ENCODE measurements around the gene VOPP1.
"Not testable (repeated sequence)": the region's sequence is repeated elsewhere in the genome, so short reads cannot be mapped to it uniquely, and the experiment has no call there.

The VOPP1 gene

DNA sequence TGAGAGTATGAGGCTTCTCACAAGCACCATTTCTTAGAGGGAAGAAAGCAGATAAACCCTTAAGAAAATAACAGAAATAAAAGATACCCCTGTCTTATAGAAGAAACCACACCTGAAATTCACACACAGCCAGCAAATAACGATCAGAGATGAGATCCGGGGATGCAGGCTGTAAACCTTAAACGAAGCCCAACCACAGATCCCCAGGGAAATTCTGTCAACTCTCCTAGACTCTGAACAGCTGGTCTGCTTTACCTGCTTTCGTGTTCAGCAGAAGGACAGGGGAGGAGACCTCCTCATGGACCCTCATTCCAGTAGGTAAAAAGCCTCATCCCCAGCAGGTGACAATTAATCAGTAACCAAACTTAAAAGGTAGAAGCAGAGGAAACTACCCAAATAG lies 45.0 kb downstream of the VOPP1 start:
- FAIRE-seq = no peak

DNA sequence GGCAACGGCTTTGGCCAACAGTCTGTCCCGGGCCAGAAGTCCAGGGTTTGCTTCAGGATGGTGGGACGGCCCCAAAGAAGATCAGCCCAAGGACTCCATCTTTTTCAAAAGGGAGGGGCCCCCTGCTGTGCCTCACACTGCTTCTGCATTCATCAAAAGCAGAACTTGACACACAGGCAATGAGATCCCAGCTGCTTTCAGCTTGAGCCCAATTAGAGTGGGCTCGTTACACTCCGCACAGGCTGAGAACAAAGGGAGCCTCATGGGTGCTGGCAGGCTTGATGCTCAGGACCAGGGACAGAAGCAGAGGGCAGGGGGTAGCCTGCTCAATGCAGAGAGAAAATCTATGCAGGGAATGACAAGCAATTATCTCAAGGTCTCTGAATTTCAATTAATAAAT lies 45.5 kb downstream of the VOPP1 start:
- FAIRE-seq = no peak

DNA sequence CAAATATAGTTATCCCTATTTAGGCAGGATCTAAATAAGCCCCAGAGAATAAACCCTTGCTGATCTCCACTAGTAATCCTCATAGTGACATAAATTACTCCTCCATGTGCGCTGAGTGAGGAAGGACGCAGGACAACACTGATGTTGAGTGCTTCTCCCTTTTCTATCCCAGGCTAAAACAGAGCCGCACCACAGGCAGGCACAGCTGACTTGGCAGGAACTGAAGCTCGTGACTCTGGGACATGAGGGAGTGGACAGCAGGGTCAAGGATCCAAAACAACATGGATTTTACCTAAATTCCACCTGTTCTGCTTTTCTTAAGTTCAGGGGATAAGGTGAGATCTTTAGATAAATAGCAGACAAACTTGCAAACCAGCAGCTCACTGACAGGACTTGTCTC lies 46.0 kb downstream of the VOPP1 start:
- no peak for FAIRE-seq

DNA sequence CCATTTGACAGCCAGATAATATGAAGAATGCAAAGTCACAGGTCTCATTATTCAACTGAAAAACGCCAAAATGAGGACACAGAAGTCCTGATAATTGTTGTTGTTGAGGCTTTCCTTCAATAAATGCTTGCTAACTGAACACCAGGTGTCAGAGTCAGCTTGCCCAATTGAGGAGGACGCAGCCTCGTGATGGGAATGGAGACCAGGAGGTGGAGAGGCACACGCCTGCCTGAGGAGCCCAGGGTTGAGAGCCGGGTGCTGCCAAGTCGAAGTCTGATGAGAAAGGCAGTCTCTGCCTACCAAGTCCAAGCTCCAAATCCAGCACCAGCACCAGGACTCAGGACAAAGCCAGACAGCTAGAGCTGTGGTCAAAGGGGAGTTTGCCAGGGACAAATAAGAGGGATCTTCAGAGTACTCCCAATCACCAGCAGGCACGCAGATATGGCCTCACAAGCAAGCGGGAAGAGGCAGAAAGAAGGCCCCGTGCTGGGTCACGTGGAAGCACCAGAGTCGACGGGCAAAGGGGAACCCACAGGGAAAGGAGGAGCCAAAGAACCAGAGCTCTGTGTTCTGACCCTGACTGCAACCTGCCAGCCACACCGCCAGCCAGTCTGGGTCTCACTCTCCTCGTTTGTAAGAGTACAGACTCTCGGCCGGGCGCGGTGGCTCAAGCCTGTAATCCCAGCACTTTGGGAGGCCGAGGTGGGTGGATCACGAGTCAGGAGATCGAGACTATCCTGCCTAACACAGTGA lies 47.6 kb downstream of the VOPP1 start:
- no peak for FAIRE-seq

DNA sequence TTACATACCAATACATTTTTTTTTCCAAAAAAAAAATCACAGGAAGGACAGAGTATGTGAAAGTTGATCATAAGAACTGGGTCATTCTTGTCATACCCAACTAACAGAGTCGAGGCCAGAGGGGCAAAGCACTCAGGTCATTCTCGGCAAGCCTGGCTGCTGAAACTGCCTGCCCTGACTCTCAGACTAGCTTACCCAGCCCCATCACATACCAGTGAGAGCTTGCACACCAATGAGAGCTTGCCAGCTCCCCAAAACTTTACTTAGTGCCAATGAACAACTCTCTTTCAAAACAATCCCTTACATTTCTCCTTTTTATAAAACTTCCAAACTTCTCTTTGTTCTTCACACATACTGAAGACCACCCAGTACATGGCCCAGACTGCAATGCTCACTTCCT lies 48.9 kb downstream of the VOPP1 start:
- no peak for FAIRE-seq

DNA sequence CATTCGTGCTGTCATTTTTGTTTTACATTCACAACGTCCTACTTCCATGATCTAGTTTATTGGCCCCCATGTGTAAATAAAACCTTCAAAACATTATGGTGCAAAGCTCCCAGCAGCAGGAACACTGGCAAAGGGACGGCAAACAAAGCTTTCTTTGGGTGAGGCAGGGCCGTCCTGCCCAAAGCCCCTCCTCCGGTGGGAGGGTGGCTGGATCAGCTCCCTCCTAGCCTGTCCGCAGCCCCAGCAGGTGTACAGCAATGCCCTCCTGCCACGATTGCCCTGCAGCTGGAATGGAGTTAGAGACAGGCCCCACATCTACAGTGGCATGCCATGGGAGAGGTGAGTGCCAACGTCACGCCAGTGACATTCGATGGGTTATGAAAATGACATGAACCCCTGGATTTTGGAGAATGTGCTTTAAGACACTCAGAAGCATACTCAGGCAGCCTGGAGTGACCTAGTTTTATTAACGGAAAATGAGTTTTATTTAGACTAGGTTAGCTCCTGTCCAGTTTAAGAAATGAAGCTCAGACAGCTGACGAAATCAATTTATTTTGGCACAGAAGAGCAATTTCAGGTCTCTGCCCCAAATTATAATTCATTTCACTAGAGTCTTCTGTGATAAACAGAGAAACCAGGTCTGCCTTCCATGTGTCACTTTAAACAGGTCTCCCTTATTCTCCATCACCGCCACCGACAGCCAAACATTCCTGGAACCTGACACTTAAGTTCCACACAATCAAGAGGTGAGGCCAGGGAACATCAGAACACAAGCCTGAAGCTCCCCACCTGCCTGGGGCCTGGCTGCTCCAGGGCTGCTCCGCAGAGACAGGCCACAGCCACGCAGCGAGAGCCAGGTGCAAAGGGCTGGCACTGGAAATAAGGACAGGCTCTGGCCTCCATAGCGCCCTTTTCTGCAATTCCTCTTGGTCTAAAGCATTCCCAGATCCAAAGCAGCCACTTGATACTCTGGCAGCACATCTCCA lies 50.1 kb downstream of the VOPP1 start:
- no peak for FAIRE-seq

DNA sequence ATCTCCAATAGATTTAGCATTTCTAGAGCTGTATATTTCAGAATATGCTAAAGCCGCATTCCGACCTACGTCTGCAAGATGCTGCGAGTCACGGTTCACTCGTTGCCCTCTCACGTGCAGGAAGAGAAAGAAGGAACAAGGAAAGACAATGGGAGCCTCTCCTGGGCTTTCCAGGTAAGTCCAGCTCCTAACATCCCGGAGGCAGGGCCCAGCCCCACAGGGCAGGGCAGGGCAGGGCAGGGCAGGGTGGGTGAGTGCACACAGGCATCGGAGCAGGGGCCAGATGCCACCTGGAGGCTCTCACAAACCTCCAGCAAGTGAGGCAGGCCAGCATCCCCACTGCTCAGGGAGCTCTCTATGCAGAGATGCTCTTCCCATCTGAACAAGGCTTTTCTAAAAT lies 50.8 kb downstream of the VOPP1 start:
- FAIRE-seq = no peak

DNA sequence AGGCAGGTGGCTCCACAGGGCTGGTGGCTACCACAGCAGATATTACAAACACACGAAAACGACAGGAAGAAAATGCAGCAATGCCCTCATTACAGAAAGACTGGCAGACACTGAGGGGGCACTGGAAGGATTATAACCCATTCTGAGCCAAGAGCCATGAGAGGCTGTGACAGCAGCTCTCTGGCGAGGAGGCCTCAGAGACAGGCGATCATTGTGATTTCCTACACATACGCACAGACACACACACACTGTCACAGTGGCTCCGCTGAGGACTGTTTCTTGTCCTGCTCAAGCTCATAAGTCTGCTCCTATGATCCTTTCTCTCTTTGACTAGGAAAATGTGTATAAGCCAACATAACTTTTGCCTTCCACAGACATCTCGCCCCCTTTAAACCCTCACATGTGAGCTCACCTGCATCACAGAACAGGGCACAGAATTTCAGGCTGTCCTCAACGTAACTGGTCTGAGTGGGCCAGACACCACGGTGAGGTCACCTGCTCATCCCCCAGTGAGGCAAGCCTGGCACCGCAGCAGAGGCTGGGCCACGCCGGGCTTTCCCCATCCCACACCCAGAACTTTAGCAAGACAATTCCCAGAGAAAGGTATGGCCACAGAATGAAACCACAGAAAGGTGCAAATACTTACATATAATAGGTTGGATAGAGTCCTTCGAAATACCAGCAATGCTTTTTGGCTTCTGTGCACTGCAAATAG lies 51.7 kb downstream of the VOPP1 start:
- FAIRE-seq = no peak

DNA sequence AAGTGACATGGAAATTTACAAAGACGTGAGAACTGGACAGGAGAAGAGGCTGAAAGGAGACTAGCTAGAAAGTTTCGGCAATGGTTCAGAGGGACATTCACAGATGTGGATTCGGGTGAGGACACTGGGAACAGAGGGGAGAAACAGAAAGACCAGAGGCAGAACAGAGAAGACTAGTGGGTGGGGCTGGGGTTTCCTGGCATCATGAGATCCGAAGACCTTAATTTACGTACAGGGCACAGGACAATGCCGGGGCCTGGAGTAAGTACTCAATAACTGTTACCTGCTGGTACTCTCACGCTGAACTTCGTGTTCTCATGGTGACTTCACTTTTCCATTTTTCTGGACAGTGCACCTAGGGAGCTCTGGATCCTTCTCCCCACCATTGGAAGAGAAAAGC lies 53.5 kb downstream of the VOPP1 start:
- no peak for FAIRE-seq

DNA sequence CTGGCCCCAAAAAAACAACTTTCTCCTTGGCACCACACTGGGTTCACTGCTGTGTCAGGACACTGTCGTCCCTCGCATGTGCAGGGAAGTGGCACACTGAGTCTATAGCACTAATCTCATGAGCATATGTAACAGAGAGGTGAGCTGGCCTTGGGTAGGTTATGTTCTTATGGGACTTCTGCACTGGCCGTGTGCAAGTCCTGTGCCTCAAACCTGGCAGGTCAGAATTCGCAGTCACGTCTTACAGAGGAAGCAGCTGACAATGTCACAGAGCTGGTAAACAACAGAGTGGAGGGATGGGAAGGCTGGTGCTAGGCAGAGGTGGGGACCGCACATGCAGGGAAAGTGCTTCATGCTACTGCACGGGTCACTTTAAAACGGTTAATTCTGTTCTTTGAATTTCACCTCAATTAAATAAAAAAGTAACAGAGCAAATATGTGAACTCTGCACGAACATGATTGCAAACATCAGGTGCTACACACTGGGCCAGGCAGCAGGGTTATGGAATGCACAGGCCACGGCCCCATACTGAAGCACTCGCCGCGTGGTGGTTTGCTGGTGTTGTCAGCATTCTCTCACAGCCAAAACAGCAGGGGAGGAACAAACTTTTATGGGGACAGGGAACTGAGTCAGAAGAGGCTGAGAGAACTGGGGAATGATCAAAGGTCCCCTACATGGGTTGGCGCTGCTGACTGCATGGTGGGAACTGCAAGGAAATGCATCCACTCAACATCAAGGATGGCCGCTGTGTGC lies 54.2 kb downstream of the VOPP1 start:
- no peak for FAIRE-seq

DNA sequence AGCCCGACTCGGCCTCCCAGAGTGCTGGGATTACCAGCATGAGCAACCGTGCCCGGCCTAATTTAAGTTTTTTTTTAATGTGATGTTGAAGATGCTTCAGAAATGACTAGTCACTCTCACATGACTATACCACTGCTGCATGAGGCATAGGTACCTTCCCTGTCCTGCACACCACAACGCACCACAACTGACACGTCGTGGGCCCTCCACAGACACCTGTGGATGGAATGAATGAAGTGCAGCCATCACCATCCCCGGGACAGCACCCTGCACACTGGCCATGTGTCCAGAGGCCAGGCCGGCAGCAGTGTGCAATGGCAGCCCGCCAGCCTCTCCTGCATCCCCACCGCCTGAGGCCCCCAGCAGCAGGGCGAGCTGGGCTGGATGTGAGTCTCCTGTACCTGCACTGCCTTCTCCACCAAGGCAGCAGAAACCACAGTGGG lies 55.1 kb downstream of the VOPP1 start:
- no peak for FAIRE-seq

DNA sequence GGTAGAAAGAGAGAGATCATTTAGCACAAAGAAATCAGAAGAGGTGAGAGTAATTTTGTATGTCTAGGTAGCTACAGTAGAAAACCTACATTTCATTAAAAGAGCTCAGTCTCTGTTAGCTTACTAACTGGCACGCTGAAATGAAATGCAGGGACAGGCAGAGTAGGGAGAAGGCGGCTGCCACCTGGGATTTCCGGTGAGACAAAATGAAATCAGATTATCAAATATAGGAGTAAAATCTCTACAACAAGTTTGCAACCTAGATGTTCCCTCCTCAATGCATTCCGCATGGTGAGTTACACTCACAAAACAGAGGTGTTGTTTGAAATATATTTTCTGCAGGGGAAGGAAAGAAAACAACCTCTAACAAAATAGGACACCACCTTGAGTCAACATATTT lies 55.9 kb downstream of the VOPP1 start:
- no peak for FAIRE-seq

DNA sequence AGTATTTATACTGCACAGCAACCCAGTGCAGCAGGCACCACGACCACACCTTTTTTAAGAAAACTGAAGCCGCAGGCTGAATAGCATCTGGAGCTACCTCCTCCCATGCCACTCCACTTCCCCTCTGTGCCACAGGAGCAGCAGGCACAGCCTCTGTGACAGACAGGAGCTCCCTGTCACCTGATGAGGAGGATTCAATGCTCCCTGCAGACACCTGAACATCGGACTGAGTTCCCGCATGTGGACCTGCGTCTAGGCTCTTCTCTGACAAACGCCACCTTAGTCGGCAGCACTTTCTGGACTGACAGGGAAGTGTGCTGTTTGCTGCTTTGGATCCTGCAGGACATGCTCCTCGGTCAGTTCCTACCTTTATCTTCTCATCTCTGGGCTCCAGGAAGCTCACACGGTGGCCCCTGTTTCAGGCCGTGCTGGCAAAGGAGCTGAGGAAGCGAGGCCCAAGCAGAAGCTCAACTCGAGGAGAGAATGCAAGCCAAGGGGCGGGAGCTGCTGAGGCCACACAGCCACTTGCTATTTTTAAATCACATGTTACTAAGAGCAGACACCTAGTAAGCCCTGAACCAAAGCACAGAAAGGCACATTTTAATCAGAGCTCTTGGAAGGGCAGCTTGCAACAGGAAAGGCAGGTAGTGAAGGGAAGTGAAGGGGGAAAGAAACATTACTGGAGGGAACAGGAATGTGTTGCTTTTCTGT lies 56.6 kb downstream of the VOPP1 start:
- FAIRE-seq = no peak

DNA sequence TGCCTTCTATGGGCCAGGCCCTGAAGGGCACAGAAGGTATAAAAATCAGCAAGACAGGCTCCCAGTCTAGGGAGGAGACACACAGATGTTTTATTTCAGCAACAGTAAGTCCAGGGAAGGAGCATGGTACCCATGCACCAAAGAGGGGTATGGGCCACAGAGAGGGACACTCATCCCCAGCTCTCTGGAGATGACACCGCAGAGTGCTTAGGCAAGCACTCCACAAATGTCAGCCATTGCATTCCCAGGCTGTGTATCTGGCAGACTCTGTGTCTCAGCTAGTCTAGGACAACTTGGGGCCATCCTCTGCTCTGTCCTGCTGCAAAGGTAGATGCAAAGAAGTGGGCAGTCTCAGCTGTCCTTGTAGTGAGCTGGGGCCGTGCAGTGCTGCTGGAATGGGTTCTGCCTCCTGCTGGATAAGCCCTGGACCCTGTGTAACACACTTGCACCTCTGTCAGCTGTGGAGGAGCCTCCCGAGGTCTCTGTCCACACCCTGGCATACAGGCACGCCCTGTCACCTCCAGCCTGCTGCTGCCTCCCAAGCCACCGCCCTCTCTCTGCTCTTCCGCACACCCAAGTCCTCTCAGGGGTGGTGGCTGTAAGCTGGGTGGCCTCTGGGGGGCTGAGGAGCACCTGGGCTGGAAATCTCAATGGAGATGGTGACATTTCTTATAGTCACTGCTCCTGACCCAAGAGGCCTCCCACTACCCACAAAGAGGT lies 57.6 kb downstream of the VOPP1 start:
- no peak for FAIRE-seq

DNA sequence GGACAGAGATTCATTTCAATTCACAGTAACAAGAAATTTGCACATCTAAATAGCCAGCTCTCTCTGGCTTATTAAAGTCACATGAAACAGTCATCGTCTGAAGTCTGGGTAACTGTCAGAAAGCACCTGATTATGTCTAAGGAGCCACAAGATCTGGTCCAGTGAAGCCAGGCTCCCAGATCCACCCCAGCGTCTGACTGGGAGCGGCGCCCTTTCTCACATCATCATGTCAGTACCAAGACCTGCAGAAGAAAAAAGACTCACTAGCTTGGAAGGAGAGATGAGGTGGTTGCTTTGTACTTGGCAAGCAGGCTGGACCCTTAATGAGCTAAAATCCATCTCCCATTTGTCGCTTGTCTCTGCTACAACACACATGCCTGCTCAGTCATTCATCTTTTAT lies 58.4 kb downstream of the VOPP1 start:
- no peak for FAIRE-seq

DNA sequence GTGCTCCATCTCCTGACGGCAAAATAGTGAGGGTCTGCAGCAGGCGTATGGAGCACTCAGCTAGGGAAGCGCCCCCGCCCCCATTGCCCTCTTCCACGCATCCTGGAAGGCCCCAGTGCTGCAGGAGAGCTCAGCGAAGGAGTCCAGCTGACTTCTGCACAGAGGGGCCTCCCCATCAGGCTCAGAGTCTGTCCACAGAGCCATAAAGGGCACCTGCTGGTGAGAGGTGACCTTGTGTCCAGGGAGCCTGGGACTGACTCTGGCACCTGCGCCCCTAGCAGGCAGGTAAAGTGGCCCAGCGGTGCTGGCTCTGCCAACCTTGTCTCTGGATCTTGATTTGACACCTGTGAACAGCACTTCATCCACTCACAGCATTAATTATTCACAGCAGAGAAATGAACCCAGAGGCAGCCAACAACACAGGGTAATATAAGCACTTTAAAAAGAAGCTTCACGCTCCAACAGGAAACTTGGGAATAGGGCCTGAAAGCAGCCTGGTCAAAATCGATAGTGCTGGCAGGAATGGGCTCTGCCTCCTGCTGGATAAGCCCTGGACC lies 59.6 kb downstream of the VOPP1 start:
- no peak for FAIRE-seq

DNA sequence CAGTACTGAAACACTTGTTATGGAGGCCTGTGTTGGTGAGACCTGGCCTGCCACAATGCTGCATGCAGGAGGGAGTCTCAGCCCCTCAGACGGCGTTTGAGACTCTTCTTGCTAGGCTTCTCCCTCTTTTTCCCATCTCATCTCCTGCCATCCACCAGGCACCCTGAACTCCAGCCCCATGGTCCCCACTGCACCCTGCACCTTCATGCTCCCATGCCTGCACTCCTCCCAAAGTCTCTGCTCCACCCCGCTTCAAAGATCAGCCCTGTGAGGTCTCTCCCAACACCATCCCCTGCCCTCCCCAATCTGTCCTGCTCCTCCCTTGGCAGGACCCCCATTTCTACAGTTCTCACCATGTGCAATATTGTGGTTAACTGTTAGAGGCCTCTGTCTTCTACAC lies 61.7 kb downstream of the VOPP1 start:
- FAIRE-seq = no peak

DNA sequence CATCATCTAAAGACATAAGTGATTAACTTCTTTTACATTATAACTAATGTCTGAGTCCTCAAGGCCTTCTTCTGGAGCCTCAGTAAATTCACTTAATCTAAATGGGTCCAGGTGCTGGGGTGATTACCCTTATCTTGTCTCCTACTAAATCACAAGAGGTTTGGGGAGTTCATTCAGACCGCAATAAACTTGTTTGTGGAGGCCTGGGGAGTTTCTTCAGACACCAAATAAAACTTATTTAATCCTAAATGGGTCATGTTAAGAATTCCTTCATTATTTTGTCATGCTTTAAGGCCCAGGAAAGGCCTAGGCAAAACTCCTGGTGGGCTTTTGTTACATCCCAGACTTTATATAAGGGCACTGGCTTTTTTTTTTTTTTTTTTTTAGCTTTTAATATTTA lies 62.1 kb downstream of the VOPP1 start:
- FAIRE-seq = not testable (repeated sequence)

DNA sequence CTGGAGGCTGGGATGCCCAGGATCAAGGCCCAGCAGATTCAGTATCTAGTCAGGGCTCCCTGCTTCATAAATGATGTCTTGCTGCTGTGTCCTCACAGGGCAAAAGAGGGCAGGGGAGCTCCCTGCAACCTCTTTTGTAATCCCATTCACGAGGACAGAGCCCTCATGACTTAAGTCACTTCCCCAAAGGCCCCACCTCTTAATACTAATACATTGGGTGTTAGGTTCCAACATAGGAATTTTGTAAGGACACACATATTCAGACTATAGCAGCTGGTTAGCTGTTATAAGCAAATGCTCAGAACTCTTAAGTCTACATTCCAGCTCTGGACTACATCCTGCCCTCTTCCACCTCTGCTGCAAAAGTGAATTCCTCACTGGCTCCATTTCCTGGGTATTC lies 63.0 kb downstream of the VOPP1 start:
- FAIRE-seq = no peak

DNA sequence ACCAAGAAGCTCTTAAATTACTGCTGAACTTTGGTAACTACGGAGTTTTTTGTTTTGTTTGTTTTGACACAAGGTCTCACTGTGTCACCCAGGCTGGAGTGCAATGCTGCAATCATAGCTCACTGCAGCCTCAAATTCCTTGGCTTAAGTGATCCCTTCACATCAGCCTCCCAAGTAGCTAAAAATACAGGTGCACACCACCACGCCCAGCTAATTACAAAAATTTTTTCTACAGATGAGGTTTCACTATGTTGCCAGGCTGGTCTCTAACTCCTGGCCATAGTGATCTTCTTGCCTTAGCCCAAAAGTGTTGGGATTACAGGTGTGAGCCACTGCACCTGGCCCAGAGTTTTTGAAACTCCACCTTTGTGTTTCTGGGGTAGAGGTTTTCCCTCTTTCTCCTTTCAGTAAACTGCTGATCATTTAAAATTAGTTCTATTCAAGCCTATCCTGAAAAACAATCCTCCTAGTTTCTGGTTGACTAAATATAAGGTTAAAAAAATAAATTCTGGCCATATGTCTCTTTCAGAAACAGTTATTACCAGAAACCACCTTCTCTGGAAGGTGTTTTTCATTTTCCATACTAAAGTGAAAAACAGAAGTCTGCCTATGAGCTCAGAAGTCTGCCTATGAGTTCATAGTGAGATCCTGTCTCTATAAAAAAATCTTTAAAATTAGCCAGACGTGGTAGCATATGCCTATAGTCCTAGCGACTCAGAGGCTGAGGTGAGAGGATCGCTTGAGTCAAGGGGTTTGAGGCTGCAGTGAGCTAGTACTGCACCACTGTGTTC lies 63.9 kb downstream of the VOPP1 start:
- FAIRE-seq = no peak

Data from endometrium (tissue), 2 donors.